K562 (cell line): Measurements from ENCODE around the gene PPIL4. TPM values are rescaled to one million over a fixed set of nuclear protein-coding genes. Genes with fewer than 3 reads are reported as not detected.

Experiments
- CHD1 ChIP-seq: fragments of 200-600 bp; sonication (generic); IDR thresholded peaks from one replicate; pipeline ENCODE4 v1.6.1; 2012; ENCODE audit warnings: mild to moderate bottlenecking, moderate library complexity, low read length, inconsistent platforms
- RBFOX2 ChIP-seq: fragments of 200-400 bp; formaldehyde crosslinking; IDR thresholded peaks from 2 replicates; pipeline ENCODE4 v1.6.1; 2017; ENCODE audit warnings: low read depth, mild to moderate bottlenecking, low read length, moderate library complexity
- SRSF7 ChIP-seq: fragments of 200-400 bp; formaldehyde crosslinking; optimal IDR thresholded peaks from 2 replicates; pipeline ENCODE3; 2017; ENCODE audit warnings: mild to moderate bottlenecking, low read depth, low read length
- ZBTB7A ChIP-seq: IDR thresholded peaks from 2 replicates; pipeline ENCODE4 v1.6.1; 2011; ENCODE audit warnings: low read depth, mild to moderate bottlenecking, low read length, moderate library complexity, borderline replicate concordance; ENCODE audit not compliant: control insufficient read depth
- ZNF384 ChIP-seq: IDR thresholded peaks from 2 replicates; pipeline ENCODE4 v1.6.1; 2012; ENCODE audit warnings: low read depth, low read length, improper control_type of control experiment
- polyA plus RNA-seq, 8 experiments: library from polyadenylated mRNA; depleted of rRNA in 4 of 8; stranded (reverse) in 5 of 8; unstranded in 3 of 8; fragments of >200 nt; fragmentation: Nextera tagmentation in 2 of 8; fragmentation: Illumina TruSeq in 1 of 8; extraction: Ambion mirVana in 2 of 8; extraction: Trizol in 1 of 8; gene quantifications; 2 replicates each; pipeline versions ENCODE4 v1.2.1 to v1.2.3, GENCODE V29; 2011 to 2014; ENCODE audit warnings: inconsistent platforms in 1 of 8, missing spikeins in 1 of 8
- total RNA-seq, 7 experiments: library from RNA; depleted of rRNA in 6 of 7; stranded (reverse); fragments of >200 nt in 6 of 7; fragmentation: Illumina TruSeq in 2 of 7; extraction: Trizol in 2 of 7; gene quantifications; 2 replicates each; pipeline versions ENCODE4 v1.2.1 to v1.2.3, GENCODE V29; 2011 to 2021; ENCODE audit warnings: low replicate concordance in 1 of 7
- TF ChIP-seq, protein P1 (sequence below): fragments of 450-650 bp; IDR thresholded peaks from 2 replicates; pipeline ENCODE4 v1.6.1; 2016; ENCODE audit warnings: mild to moderate bottlenecking, moderate library complexity
- TF ChIP-seq, protein P2 (sequence below), 2 experiments: IDR thresholded peaks; 2 replicates each; pipeline ENCODE4 v1.6.1; 2012; ENCODE audit warnings: improper control_type of control experiment in 2 of 2, low read depth in 2 of 2, low read length in 2 of 2, borderline replicate concordance in 1 of 2
- TF ChIP-seq, protein P3 (sequence below): fragments of 450-650 bp; IDR thresholded peaks from 2 replicates; pipeline ENCODE4 v1.6.1; 2016; ENCODE audit warnings: borderline replicate concordance

PPIL4 gene
- total and polyA plus RNA-seq, 9 of the 15 experiments (the other 6 are each of a cell fraction or from before 2014, with no cell fraction given), result 14.5 to 55.2 (median 45.9) TPM

DNA sequence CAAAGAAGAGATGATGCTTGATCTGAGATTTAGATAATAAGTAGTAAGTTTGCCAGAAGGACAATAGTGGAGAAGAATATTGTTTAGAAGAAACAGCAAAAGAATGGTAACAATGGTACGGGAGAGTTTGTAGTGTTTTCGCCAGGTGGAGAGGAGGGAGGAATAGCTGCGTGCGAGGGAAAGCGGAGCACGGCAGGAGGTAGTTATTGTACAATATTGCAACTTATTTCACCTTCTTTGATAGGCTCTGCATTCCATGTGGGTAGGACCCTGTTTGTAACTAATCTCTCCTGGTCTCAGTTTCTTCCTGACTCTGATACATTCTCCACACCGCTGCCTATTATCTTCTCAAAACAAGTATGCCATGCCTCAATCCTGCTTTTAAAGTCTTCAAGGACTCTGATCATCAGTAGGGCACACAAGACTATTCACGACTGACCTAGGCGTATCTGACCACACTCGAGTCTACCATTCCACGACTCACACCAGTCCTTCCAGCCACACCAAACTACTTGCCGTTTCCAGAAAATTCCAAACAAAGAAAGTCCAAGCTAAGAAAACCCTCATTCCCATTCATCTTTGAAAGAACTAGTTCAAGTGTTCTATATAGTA, 1.1 kb downstream of the PPIL4 start (continued):
- TF ChIP-seq, protein P1, sequence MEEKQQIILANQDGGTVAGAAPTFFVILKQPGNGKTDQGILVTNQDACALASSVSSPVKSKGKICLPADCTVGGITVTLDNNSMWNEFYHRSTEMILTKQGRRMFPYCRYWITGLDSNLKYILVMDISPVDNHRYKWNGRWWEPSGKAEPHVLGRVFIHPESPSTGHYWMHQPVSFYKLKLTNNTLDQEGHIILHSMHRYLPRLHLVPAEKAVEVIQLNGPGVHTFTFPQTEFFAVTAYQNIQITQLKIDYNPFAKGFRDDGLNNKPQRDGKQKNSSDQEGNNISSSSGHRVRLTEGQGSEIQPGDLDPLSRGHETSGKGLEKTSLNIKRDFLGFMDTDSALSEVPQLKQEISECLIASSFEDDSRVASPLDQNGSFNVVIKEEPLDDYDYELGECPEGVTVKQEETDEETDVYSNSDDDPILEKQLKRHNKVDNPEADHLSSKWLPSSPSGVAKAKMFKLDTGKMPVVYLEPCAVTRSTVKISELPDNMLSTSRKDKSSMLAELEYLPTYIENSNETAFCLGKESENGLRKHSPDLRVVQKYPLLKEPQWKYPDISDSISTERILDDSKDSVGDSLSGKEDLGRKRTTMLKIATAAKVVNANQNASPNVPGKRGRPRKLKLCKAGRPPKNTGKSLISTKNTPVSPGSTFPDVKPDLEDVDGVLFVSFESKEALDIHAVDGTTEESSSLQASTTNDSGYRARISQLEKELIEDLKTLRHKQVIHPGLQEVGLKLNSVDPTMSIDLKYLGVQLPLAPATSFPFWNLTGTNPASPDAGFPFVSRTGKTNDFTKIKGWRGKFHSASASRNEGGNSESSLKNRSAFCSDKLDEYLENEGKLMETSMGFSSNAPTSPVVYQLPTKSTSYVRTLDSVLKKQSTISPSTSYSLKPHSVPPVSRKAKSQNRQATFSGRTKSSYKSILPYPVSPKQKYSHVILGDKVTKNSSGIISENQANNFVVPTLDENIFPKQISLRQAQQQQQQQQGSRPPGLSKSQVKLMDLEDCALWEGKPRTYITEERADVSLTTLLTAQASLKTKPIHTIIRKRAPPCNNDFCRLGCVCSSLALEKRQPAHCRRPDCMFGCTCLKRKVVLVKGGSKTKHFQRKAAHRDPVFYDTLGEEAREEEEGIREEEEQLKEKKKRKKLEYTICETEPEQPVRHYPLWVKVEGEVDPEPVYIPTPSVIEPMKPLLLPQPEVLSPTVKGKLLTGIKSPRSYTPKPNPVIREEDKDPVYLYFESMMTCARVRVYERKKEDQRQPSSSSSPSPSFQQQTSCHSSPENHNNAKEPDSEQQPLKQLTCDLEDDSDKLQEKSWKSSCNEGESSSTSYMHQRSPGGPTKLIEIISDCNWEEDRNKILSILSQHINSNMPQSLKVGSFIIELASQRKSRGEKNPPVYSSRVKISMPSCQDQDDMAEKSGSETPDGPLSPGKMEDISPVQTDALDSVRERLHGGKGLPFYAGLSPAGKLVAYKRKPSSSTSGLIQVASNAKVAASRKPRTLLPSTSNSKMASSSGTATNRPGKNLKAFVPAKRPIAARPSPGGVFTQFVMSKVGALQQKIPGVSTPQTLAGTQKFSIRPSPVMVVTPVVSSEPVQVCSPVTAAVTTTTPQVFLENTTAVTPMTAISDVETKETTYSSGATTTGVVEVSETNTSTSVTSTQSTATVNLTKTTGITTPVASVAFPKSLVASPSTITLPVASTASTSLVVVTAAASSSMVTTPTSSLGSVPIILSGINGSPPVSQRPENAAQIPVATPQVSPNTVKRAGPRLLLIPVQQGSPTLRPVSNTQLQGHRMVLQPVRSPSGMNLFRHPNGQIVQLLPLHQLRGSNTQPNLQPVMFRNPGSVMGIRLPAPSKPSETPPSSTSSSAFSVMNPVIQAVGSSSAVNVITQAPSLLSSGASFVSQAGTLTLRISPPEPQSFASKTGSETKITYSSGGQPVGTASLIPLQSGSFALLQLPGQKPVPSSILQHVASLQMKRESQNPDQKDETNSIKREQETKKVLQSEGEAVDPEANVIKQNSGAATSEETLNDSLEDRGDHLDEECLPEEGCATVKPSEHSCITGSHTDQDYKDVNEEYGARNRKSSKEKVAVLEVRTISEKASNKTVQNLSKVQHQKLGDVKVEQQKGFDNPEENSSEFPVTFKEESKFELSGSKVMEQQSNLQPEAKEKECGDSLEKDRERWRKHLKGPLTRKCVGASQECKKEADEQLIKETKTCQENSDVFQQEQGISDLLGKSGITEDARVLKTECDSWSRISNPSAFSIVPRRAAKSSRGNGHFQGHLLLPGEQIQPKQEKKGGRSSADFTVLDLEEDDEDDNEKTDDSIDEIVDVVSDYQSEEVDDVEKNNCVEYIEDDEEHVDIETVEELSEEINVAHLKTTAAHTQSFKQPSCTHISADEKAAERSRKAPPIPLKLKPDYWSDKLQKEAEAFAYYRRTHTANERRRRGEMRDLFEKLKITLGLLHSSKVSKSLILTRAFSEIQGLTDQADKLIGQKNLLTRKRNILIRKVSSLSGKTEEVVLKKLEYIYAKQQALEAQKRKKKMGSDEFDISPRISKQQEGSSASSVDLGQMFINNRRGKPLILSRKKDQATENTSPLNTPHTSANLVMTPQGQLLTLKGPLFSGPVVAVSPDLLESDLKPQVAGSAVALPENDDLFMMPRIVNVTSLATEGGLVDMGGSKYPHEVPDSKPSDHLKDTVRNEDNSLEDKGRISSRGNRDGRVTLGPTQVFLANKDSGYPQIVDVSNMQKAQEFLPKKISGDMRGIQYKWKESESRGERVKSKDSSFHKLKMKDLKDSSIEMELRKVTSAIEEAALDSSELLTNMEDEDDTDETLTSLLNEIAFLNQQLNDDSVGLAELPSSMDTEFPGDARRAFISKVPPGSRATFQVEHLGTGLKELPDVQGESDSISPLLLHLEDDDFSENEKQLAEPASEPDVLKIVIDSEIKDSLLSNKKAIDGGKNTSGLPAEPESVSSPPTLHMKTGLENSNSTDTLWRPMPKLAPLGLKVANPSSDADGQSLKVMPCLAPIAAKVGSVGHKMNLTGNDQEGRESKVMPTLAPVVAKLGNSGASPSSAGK, result peak; percentile 9; the same call in 1 of the 2 replicates
- no peak for TF ChIP-seq CHD1
- TF ChIP-seq, protein P2, sequence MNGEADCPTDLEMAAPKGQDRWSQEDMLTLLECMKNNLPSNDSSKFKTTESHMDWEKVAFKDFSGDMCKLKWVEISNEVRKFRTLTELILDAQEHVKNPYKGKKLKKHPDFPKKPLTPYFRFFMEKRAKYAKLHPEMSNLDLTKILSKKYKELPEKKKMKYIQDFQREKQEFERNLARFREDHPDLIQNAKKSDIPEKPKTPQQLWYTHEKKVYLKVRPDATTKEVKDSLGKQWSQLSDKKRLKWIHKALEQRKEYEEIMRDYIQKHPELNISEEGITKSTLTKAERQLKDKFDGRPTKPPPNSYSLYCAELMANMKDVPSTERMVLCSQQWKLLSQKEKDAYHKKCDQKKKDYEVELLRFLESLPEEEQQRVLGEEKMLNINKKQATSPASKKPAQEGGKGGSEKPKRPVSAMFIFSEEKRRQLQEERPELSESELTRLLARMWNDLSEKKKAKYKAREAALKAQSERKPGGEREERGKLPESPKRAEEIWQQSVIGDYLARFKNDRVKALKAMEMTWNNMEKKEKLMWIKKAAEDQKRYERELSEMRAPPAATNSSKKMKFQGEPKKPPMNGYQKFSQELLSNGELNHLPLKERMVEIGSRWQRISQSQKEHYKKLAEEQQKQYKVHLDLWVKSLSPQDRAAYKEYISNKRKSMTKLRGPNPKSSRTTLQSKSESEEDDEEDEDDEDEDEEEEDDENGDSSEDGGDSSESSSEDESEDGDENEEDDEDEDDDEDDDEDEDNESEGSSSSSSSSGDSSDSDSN (IDR thresholded peaks at IDR 0.05; ENCODE audit: borderline replicate concordance in 1 of 2, low read depth in 2 of 2, low read length in 2 of 2), result 0 out of 4 replicates have a peak, but pooled peaks of 1 of the 2 experiments have one; percentile 20
- TF ChIP-seq RBFOX2, result no peak
- TF ChIP-seq ZNF384, result no peak
- TF ChIP-seq ZBTB7A, result no peak
- TF ChIP-seq, protein P3, sequence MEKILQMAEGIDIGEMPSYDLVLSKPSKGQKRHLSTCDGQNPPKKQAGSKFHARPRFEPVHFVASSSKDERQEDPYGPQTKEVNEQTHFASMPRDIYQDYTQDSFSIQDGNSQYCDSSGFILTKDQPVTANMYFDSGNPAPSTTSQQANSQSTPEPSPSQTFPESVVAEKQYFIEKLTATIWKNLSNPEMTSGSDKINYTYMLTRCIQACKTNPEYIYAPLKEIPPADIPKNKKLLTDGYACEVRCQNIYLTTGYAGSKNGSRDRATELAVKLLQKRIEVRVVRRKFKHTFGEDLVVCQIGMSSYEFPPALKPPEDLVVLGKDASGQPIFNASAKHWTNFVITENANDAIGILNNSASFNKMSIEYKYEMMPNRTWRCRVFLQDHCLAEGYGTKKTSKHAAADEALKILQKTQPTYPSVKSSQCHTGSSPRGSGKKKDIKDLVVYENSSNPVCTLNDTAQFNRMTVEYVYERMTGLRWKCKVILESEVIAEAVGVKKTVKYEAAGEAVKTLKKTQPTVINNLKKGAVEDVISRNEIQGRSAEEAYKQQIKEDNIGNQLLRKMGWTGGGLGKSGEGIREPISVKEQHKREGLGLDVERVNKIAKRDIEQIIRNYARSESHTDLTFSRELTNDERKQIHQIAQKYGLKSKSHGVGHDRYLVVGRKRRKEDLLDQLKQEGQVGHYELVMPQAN, result peak; percentile 56; the same call in 1 of the 2 replicates
- TF ChIP-seq SRSF7, result no peak
